Measurements from ENCODE around the gene CTSW. TPM values are rescaled to one million over a fixed set of nuclear protein-coding genes. Genes with fewer than 3 reads are reported as not detected.
A peak's percentile ranks its signal among the peaks of the same experiment; 100 is the strongest.

CTSW gene
- polyA plus RNA-seq, 3 donors: 0.71 to 1.3 (median 0.78) TPM

- DNase-seq: peak in 2 of 3 donors; percentile 33 to 53
- peaks cover 8 to 32% (median 29%) of the 10 kb centered on the region in 3 donors for H3K27me3 Mint-ChIP-seq (ENCODE audit: low read depth in 3 of 3)
- H3K4me3 ChIP-seq (replicated peaks in 1 of 3; ENCODE audit: low read depth in 2 of 3, low read length in 3 of 3): peak within 1 kb of the TSS; percentile 46 to 79 (median 58)
- peaks cover 20 to 36% of the 10 kb centered on the region in 2 donors for H3K4me1 ChIP-seq (ENCODE audit: control insufficient read depth in 1 of 2, insufficient read depth in 2 of 2, low read length in 2 of 2)
- H3K9ac ChIP-seq (ENCODE audit: insufficient read depth, low read length, poor library complexity, severe bottlenecking): peak within 1 kb of the TSS; percentile 61
- H3K27me3 ChIP-seq (ENCODE audit: control insufficient read depth in 2 of 2, insufficient read depth in 2 of 2, low read length in 2 of 2): no peaks in the 10 kb centered on the region
- H3K4me3 Mint-ChIP-seq: peak within 1 kb of the TSS; percentile 91 to 97
- peak within 1 kb of the TSS in 1 of 2 donors; percentile 60 for H3K27ac ChIP-seq (ENCODE audit: low read depth in 1 of 2, low read length in 2 of 2)
- H3K36me3 Mint-ChIP-seq: peaks cover 0 to 3% of the 10 kb centered on the region in 2 donors
- H3K27ac Mint-ChIP-seq: peak within 1 kb of the TSS; percentile 78 to 96 (median 83)
- no peaks in the 10 kb centered on the region for H3K9me3 ChIP-seq (replicated peaks in 1 of 2; ENCODE audit: control insufficient read depth in 1 of 2, insufficient read depth in 1 of 2, low read length in 2 of 2)
- no peaks in the 10 kb centered on the region for H3K36me3 ChIP-seq (replicated peaks in 1 of 2; ENCODE audit: control insufficient read depth in 1 of 2, insufficient read depth in 2 of 2, low read length in 2 of 2)
- H4K20me1 ChIP-seq (ENCODE audit: insufficient read depth, low read length): no peaks in the 10 kb centered on the region
- H3K9me3 Mint-ChIP-seq: peaks cover 0 to 4% (median 0%) of the 10 kb centered on the region in 7 donors
- TF ChIP-seq, protein P1, sequence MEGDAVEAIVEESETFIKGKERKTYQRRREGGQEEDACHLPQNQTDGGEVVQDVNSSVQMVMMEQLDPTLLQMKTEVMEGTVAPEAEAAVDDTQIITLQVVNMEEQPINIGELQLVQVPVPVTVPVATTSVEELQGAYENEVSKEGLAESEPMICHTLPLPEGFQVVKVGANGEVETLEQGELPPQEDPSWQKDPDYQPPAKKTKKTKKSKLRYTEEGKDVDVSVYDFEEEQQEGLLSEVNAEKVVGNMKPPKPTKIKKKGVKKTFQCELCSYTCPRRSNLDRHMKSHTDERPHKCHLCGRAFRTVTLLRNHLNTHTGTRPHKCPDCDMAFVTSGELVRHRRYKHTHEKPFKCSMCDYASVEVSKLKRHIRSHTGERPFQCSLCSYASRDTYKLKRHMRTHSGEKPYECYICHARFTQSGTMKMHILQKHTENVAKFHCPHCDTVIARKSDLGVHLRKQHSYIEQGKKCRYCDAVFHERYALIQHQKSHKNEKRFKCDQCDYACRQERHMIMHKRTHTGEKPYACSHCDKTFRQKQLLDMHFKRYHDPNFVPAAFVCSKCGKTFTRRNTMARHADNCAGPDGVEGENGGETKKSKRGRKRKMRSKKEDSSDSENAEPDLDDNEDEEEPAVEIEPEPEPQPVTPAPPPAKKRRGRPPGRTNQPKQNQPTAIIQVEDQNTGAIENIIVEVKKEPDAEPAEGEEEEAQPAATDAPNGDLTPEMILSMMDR (IDR thresholded peaks at IDR 0.05): no peak
- H3K4me1 Mint-ChIP-seq: peaks cover 21% of the 10 kb centered on the region
- 1% methylated on average over 63 of the region's 69 CpGs for WGBS (ENCODE audit: insufficient coverage)
- peak within 1 kb of the TSS; percentile 97 for H3K4me2 ChIP-seq (replicated peaks; ENCODE audit: extremely low read depth, low read length, poor library complexity, severe bottlenecking)
- H3K79me2 ChIP-seq (ENCODE audit: insufficient read depth, low read length): no peaks in the 10 kb centered on the region
- intact Hi-C loops (cut with micrococcal nuclease): loop anchor here in 1 of 2 donors (2.0 kb wide), 1 partner anchor 14 kb away; the partner anchor contains the start of gene CFL1
- H2AFZ ChIP-seq (ENCODE audit: insufficient read depth, low read depth, low read length, poor library complexity, severe bottlenecking): peak within 1 kb of the TSS; percentile 68
Observed at GRCh38 chr11:65872586-65873317, 6.9 kb upstream of the CTSW start, which contains the start of gene EFEMP2. EFEMP2 (minus strand) TSS chr11:65872800; CDS start chr11:65872354, 446 bp downstream.

DNA sequence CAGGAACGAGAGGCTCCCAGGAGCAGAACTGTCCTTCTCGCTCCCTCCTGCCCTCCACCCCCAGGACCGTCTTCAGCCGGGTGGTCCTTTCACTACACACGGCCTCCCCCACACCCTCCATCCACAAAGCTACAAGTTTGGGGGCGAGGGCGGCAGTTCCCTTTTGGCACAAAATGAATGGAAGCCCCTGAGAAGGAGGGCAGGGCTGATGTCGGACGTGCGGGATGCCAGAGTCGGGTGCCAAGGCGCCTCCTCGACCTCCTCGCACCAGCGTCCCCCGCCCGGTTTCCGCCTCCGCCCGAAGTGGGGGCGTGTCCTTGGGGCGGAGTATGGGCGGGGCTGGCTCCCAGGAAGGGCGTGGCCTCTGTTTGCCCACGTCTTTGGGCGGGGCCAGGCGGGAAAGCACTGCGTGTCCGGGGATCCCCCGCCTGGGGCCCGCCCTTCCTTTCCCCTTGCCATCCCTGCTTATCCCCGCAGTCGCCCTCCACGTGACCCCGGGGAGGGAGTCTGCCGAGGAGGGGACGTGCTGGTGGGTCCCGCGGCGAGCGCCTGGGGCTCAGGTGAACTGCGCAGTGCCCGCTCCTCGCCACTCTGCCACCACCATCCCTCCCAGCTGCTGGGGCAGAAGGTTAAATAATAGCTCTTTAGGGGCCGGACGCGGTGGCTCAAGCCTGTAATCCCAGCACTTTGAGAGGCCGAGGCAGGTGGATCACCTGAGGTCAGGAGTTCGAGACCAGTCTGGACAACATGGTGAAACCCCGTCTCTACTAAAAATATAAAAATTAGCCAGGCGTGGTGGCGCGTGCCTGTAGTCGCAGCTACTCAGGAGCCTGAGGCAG lies 6.1 kb upstream of the CTSW start:
- Histone ChIP-seq H3K4me3 (replicated peaks in 1 of 3; ENCODE audit: low read depth in 2 of 3, low read length in 3 of 3) (peak overlapping the region; percentile 46 to 79 (median 58)), H3K79me2 (ENCODE audit: insufficient read depth, low read length) (no peaks in the 10 kb centered on the region), H4K20me1 (ENCODE audit: insufficient read depth, low read length) (no peaks in the 10 kb centered on the region), H3K36me3 (replicated peaks in 1 of 2; ENCODE audit: control insufficient read depth in 1 of 2, insufficient read depth in 2 of 2, low read length in 2 of 2) (no peaks in the 10 kb centered on the region), H3K4me1 (ENCODE audit: control insufficient read depth in 1 of 2, insufficient read depth in 2 of 2, low read length in 2 of 2) (peaks cover 20 to 35% of the 10 kb centered on the region in 2 donors), H3K4me2 (replicated peaks; ENCODE audit: extremely low read depth, low read length, poor library complexity, severe bottlenecking) (peak overlapping the region; percentile 97), H3K9ac (ENCODE audit: insufficient read depth, low read length, poor library complexity, severe bottlenecking) (peak overlapping the region; percentile 61), H3K27me3 (ENCODE audit: control insufficient read depth in 2 of 2, insufficient read depth in 2 of 2, low read length in 2 of 2) (no peaks in the 10 kb centered on the region), H2AFZ (ENCODE audit: insufficient read depth, low read depth, low read length, poor library complexity, severe bottlenecking) (peak overlapping the region; percentile 68), H3K9me3 (replicated peaks in 1 of 2; ENCODE audit: control insufficient read depth in 1 of 2, insufficient read depth in 1 of 2, low read length in 2 of 2) (no peaks in the 10 kb centered on the region), H3K27ac (ENCODE audit: low read depth in 1 of 2, low read length in 2 of 2) (peak overlapping the region in 1 of 2 donors; percentile 60)
- Mint-ChIP-seq H3K27me3 (ENCODE audit: low read depth in 3 of 3) (peaks cover 8 to 30% (median 27%) of the 10 kb centered on the region in 3 donors), H3K4me1 (peaks cover 24% of the 10 kb centered on the region), H3K36me3 (no peaks in the 10 kb centered on the region), H3K4me3 (peak overlapping the region; percentile 91 to 97), H3K9me3 (peaks cover 0 to 4% (median 0%) of the 10 kb centered on the region in 7 donors), H3K27ac (peak overlapping the region; percentile 78 to 96 (median 83))
- TF ChIP-seq, protein P1 (IDR thresholded peaks at IDR 0.05): no peak
- peak; percentile 92 to 95 (median 92) for DNase-seq
- WGBS (ENCODE audit: insufficient coverage): 0% methylated on average over 35 of the region's 54 CpGs
- intact Hi-C loops (cut with micrococcal nuclease): loop anchor here in 1 of 2 donors (2.0 kb wide), 1 partner anchor 15 kb away; the partner anchor contains the start of gene CFL1
